Measurements from ENCODE around the gene LEFTY2. TPM values are rescaled to one million over a fixed set of nuclear protein-coding genes. Genes with fewer than 3 reads are reported as not detected.

LEFTY2 gene
- total and polyA plus RNA-seq, 10 of the 15 experiments (the other 5 are each of a cell fraction or from before 2014, with no cell fraction given), result not detected

DNA sequence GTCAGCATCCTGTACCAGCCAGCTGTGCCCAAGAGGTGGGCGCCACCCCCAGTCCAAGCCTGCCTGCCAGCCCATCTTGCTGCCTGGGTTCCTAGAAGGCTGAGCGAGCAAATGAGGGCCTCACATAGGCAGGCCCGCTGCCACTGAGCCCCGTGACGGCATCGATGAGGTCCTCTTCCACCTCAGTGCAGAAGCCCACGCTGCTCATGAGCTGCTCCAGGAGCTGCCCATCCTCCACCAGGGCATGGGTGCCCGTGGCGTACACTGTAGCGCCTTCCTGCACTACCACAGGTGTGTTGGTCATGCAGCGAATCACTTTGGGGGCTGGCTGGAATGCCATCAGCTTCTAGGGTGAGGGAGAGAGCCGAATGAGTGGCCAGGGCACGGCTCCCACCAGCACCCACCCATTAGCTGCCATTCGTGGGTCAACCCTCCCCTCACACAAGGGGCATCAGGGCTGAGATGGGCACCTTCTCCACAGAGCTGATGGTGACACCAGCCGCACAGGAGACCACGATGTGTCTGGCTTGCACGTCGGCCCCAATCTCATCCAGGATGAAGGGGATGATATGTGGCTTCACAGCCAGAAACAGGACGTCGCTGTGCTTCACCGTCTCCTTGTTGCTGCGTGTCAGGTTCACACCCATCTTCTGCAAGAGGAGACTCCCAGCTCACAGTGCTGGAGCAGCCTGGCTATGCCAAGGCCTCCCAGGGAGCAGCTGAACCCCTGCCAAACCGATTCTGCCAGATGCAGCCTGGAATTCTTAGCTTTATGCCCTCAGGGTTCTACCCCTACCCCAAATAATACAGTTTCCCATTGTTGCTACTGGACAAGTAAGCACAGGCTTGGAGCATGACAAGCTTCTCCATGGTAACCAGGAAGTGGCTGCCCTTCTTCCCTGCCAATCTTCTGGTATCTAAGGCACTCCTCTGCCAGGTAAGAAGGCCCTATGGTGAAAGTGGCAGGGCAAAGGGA lies 19.0 kb downstream of the LEFTY2 start (continued):
- TF ChIP-seq, protein P1, sequence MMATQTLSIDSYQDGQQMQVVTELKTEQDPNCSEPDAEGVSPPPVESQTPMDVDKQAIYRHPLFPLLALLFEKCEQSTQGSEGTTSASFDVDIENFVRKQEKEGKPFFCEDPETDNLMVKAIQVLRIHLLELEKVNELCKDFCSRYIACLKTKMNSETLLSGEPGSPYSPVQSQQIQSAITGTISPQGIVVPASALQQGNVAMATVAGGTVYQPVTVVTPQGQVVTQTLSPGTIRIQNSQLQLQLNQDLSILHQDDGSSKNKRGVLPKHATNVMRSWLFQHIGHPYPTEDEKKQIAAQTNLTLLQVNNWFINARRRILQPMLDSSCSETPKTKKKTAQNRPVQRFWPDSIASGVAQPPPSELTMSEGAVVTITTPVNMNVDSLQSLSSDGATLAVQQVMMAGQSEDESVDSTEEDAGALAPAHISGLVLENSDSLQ (IDR thresholded peaks at IDR 0.05), result peak; percentile 90

DNA sequence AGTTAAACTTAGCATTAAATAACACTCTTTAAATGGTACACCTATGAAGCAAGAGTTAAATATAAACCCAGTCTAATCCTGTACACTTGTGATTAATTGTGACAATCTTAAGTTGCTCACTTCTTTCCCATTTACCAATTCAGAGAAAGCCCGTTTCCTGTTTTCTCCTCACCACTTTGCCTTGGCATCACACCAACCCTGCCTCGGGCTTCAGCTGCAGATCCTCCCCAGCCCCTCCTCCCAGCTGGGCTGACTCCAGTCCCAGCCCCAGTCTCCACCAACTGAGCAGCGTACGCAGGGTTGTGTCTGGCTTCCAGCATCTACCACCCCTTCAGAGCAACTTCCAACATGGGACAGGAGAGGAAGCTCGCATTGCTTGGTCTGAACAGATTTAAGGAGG lies 21.1 kb downstream of the LEFTY2 start:
- no TSS peak for BruUV-seq (replicated peaks)
- ATAC-seq, result no peak; the same call in 1 of the 3 replicates
- RAD21 ChIA-PET (ENCODE audit: unreplicated experiment), result interaction anchor here (0.8 kb wide), 1 partner anchor 8 kb away, joined by 3 read pairs; no protein-coding TSS in a partner anchor

More for the DNA sequence above, 21.1 kb downstream of the LEFTY2 start:
- intact Hi-C loops (cut with micrococcal nuclease; ENCODE audit: unreplicated experiment) (loop anchor here (5.0 kb wide), 2 partner anchors 143 to 453 kb away; partner anchors contain the start of gene SRP9), in situ Hi-C loops (cut with MboI) (no loop called here)
- SMC1A ChIA-PET (ENCODE audit: uncharacterized antibody, unreplicated experiment), result no interaction called here
- no peak for FAIRE-seq
- no peak overlapping the region for H2AFZ ChIP-seq (ENCODE audit: control insufficient read depth, low read depth, low read length)
- no peaks in the 10 kb centered on the region for H3K27me3 ChIP-seq (replicated peaks in 1 of 2; ENCODE audit: control insufficient read depth in 2 of 2, insufficient read depth in 2 of 2, low read length in 1 of 2)
- peak; percentile 17 for DNase-seq (ENCODE audit: low read depth, low spot score)
- CTCF ChIA-PET, result interaction anchor here (0.7 to 1.2 kb wide), 2 partner anchors 9 to 40 kb away, joined by 4 to 10 read pairs; no protein-coding TSS in a partner anchor
- no peaks in the 10 kb centered on the region for H3K9me3 ChIP-seq (replicated peaks; ENCODE audit: control insufficient read depth, insufficient read depth, low read length)
- 53% methylated on average over 5 of the region's 5 CpGs for WGBS (ENCODE audit: insufficient coverage, insufficient replicate concordance, low lambda C conversion rate, missing lambda C conversion rate)
- H3K9ac ChIP-seq (ENCODE audit: control insufficient read depth, insufficient read depth, low read length), result no peak overlapping the region
- H3K27ac ChIP-seq (ENCODE audit: control insufficient read depth, insufficient read depth), result no peak overlapping the region
- no peaks in the 10 kb centered on the region for H4K20me1 ChIP-seq (ENCODE audit: control insufficient read depth, insufficient read depth)
- TF ChIP-seq ZNF622 (IDR thresholded peaks at IDR 0.05) (no peak), SPI1 (IDR thresholded peaks at IDR 0.05; ENCODE audit: borderline replicate concordance, insufficient read depth, low read depth, low read length) (peak; percentile 73; the same call in 1 of the 2 replicates)
- peaks cover 17% of the 10 kb centered on the region for H3K79me2 ChIP-seq (ENCODE audit: control insufficient read depth, insufficient read depth, low read length)
- peaks cover 3 to 10% of the 10 kb centered on the region in 2 experiments for H3K36me3 ChIP-seq (ENCODE audit: control insufficient read depth in 2 of 2, insufficient read depth in 2 of 2, low read length in 1 of 2)
- POLR2A ChIA-PET, result no interaction called here
- H3K4me1 ChIP-seq (ENCODE audit: control insufficient read depth, insufficient read depth, low read length), result peaks cover 7% of the 10 kb centered on the region
- H3K4me3 ChIP-seq, result no peak overlapping the region
- no peak overlapping the region; the same call in 1 of the 2 replicates for H3K4me2 ChIP-seq (ENCODE audit: control insufficient read depth, insufficient read depth)
